HUES48 (cell line): ENCODE data around the gene GTSF1L.
"Not testable (repeated sequence)": the region's sequence is repeated elsewhere in the genome, so short reads cannot be mapped to it uniquely, and the experiment has no call there.

Experiments
- H3K27ac ChIP-seq: one replicate; pipeline ENCODE4 v1.7.0; 2013; ENCODE audit warnings: low read depth, low read length, inconsistent platforms
- H3K27me3 ChIP-seq: 2 replicates; pipeline ENCODE4 v1.6.1; 2013; ENCODE audit warnings: mild to moderate bottlenecking, low read length; ENCODE audit not compliant: control insufficient read depth, insufficient read depth
- H3K36me3 ChIP-seq: 2 replicates; pipeline ENCODE4 v1.6.1; 2013; ENCODE audit warnings: low read length; ENCODE audit not compliant: control insufficient read depth, insufficient read depth
- H3K4me1 ChIP-seq: 2 replicates; pipeline ENCODE4 v1.6.1; 2013; ENCODE audit warnings: mild to moderate bottlenecking, low read length; ENCODE audit not compliant: control insufficient read depth, insufficient read depth
- H3K4me3 ChIP-seq: 2 replicates; pipeline ENCODE4 v1.5.1; 2013; ENCODE audit warnings: mild to moderate bottlenecking, low read depth, low read length
- H3K9ac ChIP-seq: 2 replicates; pipeline ENCODE4 v1.6.1; 2013; ENCODE audit warnings: mild to moderate bottlenecking, low read depth, low read length, moderate library complexity
- H3K9me3 ChIP-seq: 2 replicates; pipeline ENCODE4 v1.6.1; 2013; ENCODE audit warnings: low read length; ENCODE audit not compliant: control insufficient read depth, insufficient read depth

GTSF1L gene

GRCh38 chr20:43757888-43758287 lies 31.1 kb upstream of the GTSF1L start:
- H3K4me3 ChIP-seq, H3K27me3 ChIP-seq, H3K9me3 ChIP-seq, H3K36me3 ChIP-seq, H3K9ac ChIP-seq, H3K27ac ChIP-seq, H3K4me1 ChIP-seq: not testable (repeated sequence)

- Histone ChIP-seq H3K9me3 (no peaks in the 10 kb centered on the region), H3K9ac (no peak overlapping the region), H3K27me3 (no peaks in the 10 kb centered on the region), H3K4me1 (no peaks in the 10 kb centered on the region), H3K4me3 (no peak overlapping the region), H3K27ac (no peak overlapping the region), H3K36me3 (no peaks in the 10 kb centered on the region)
These were observed 29.0 kb upstream of the GTSF1L start for GRCh38 chr20:43755851-43756250.

DNA sequence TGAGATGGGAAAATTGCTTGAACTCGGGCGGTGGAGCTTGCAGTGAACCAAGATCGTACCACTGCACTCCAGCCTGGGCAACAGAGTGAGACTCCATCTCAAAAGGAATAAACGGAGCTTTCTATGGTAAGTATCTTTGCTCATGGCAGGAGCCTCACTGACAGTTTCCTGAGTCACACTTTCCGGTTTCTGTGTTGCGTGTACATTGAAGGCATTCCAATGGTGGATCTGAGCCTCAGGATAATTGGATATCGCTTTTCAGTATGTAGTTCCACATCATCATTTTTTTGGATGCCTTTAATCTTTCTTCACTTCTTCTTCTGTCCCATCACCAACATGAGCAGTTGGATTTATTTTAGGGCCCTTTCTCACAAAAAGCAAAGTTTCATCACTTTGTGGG lies 28.6 kb upstream of the GTSF1L start:
- H3K4me3 ChIP-seq = no peak overlapping the region
- no peaks in the 10 kb centered on the region for H3K36me3 ChIP-seq
- H3K9ac ChIP-seq = no peak overlapping the region
- no peak overlapping the region for H3K27ac ChIP-seq
- H3K9me3 ChIP-seq = no peaks in the 10 kb centered on the region
- H3K27me3 ChIP-seq = no peaks in the 10 kb centered on the region
- no peaks in the 10 kb centered on the region for H3K4me1 ChIP-seq

DNA sequence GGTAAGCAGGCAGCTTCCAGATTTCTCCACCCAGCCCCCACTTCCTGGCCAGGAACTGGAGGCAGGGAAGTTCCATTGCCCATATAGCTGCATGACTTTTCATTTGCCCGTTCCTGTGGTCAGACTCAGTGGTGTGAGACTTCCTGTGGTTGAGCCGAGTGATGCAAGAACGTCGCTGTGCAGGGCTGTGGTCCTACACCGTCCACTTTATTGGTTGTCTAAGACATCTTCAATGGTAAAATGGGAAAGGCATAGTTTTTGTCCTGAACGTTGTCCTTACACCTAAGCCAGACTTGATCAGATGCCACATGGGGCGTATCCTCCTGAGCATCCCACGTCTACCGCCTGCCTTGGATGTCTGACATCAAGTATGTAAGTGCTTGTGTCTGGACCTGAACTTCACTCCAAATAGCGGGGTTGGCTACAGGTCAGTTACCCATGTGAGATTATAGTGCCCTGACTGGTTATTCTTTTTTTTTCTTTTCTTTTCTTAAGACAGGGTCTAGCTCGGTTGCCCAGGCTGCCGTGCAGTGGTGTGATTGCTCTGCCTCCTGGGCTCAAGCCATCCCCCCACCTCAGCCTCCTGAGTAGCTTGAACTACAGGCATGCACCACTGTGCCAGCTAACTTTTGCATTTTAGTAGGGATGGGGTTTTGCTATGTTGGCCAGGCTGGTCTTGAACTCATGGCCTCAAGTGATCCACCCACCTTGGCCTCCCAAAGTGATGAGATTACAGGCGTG lies 25.9 kb upstream of the GTSF1L start:
- H3K27ac ChIP-seq = no peak overlapping the region
- no peaks in the 10 kb centered on the region for H3K4me1 ChIP-seq
- no peaks in the 10 kb centered on the region for H3K36me3 ChIP-seq
- H3K4me3 ChIP-seq = no peak overlapping the region
- H3K9ac ChIP-seq = no peak overlapping the region
- H3K27me3 ChIP-seq = no peaks in the 10 kb centered on the region
- no peaks in the 10 kb centered on the region for H3K9me3 ChIP-seq

GRCh38 chr20:43752051-43752360 lies 25.2 kb upstream of the GTSF1L start:
- peaks cover 1% of the 10 kb centered on the region; the same call in 1 of the 2 replicates for H3K4me1 ChIP-seq
- H3K9ac ChIP-seq = no peak overlapping the region
- no peaks in the 10 kb centered on the region for H3K9me3 ChIP-seq
- no peak overlapping the region for H3K27ac ChIP-seq
- H3K4me3 ChIP-seq = no peak overlapping the region
- no peaks in the 10 kb centered on the region for H3K27me3 ChIP-seq
- no peaks in the 10 kb centered on the region for H3K36me3 ChIP-seq

- Histone ChIP-seq H3K36me3 (no peaks in the 10 kb centered on the region), H3K9ac (no peak overlapping the region), H3K27me3 (no peaks in the 10 kb centered on the region), H3K4me1 (peaks cover 7% of the 10 kb centered on the region), H3K4me3 (no peak overlapping the region), H3K27ac (no peak overlapping the region), H3K9me3 (no peaks in the 10 kb centered on the region)
These were observed 24.6 kb upstream of the GTSF1L start for GRCh38 chr20:43751167-43752050.

- Histone ChIP-seq H3K4me1 (peaks cover 12% of the 10 kb centered on the region), H3K27me3 (no peaks in the 10 kb centered on the region), H3K9ac (no peak overlapping the region), H3K4me3 (no peak overlapping the region), H3K36me3 (no peaks in the 10 kb centered on the region), H3K9me3 (no peaks in the 10 kb centered on the region), H3K27ac (no peak overlapping the region)
These were observed 24.0 kb upstream of the GTSF1L start for GRCh38 chr20:43750774-43751166.

DNA sequence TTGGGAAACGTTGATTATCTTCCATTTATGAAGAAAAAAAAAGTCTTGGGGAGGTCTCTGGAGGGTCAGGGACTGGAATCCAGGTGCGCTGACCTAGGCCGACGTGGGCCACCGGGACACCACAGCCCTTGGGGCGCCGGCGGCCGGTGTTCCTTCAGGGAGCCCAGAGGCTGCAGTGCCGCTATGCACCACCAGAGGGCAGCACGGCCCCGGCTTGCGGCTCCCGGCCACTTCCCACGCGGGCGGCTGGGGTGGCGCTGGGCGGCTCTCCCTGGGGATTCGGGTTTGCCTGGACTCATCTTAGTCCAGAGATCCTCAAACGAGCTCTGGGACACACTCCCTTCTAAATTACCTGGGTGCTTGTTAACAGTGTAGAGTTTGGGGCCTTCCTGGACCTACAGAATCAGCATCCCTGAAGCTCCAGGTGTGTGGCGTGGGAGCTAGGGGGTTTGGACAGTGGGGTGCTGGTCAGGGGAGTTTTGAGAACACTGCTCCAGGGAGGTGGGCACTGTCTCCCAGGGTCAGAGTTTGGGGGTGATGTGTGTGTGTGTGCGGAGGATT lies 23.0 kb upstream of the GTSF1L start:
- H3K4me3 ChIP-seq = no peak overlapping the region
- H3K27me3 ChIP-seq = no peaks in the 10 kb centered on the region
- no peak overlapping the region for H3K9ac ChIP-seq
- H3K27ac ChIP-seq = no peak overlapping the region
- no peaks in the 10 kb centered on the region for H3K9me3 ChIP-seq
- no peaks in the 10 kb centered on the region for H3K36me3 ChIP-seq
- peaks cover 16% of the 10 kb centered on the region for H3K4me1 ChIP-seq

DNA sequence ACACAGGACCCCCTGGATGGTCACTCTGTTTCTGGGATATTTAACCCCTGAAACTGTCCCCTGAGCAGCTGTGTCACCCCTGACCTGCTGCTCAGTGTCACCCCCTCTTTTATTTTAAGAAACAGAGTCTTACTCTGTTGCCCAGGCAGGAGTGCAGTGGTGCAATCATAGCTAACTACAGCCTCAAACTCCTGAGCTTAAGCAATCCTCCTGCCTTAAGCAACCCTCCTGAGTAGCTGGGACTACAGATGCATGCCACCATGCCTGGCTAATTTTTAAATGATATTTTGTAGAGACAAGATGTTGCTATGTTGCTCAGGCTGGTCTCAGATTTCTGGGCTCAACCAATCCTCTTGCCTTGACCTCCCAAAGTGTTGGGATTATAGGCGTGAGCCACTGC lies 21.5 kb upstream of the GTSF1L start:
- no peak overlapping the region for H3K27ac ChIP-seq
- H3K4me3 ChIP-seq = no peak overlapping the region
- no peaks in the 10 kb centered on the region for H3K9me3 ChIP-seq
- H3K4me1 ChIP-seq = peaks cover 16% of the 10 kb centered on the region
- no peaks in the 10 kb centered on the region for H3K27me3 ChIP-seq
- no peaks in the 10 kb centered on the region for H3K36me3 ChIP-seq
- no peak overlapping the region for H3K9ac ChIP-seq

- H3K27me3 ChIP-seq = no peaks in the 10 kb centered on the region
- H3K9ac ChIP-seq = no peak overlapping the region
- peak overlapping the region; percentile 10 for H3K27ac ChIP-seq
These were observed 19.7 kb upstream of the GTSF1L start for GRCh38 chr20:43746344-43747137.

More at GRCh38 chr20:43746344-43747137, 19.7 kb upstream of the GTSF1L start:
- Histone ChIP-seq H3K9me3 (no peaks in the 10 kb centered on the region), H3K4me1 (peaks cover 16% of the 10 kb centered on the region), H3K36me3 (no peaks in the 10 kb centered on the region), H3K4me3 (no peak overlapping the region)
